HG02840 (cell line): ENCODE data around the gene WNK1.
A peak's percentile ranks its signal among the peaks of the same experiment; 100 is the strongest.

Experiments used
- ATAC-seq: cut with Tn5 transposase; IDR thresholded peaks from one replicate; pipeline ENCODE4 v1.9.1; 2021; ENCODE audit warnings: mild to moderate bottlenecking, moderate library complexity, moderate number of reproducible peaks; ENCODE audit not compliant: unreplicated experiment, low FRiP score

Gene WNK1

DNA sequence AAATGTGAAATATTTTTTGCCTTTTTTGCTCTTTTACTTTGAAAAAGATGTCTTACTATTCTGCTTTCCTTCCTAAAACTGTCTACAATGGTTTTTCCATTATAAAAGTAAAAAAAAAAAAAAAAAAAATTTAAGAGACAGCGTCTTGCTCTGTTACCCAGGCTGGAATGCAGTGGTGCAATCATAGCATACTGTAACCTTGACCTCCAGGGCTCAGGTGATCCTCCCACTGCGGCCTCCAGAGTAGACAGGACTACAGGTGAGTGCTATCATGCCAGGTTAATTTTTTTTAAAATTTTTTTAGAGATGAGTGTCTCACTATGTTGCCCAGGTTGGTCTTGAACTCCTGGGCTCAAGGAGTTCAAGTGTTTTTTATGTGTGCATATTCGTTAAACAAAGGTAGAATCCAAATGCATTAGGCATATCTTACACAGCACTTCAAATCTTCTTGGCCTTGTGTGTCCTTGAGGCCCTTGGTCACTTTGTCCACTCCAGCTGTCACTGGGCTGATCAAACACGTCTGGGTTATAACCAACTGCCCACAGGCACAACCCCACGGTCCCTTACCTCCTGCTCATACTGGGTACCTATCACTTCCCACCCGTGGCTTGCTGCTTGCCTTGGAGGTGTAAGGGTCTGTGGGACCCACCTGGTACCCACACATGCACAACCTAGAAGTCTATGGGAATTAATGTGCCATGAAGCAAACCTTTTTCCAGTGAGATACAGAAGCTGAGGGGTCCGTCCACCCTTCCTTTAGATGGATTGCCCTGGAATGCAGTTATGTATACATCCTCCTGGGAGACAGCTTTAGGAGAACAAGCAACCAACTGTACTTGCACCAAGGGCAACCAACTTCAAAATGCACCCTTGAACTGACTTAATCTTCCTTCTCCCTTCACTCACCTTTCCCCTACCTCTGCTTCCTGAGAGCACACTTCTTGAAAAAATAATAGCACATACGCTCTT lies 184.3 kb downstream of the WNK1 start:
- ATAC-seq: no peak

DNA sequence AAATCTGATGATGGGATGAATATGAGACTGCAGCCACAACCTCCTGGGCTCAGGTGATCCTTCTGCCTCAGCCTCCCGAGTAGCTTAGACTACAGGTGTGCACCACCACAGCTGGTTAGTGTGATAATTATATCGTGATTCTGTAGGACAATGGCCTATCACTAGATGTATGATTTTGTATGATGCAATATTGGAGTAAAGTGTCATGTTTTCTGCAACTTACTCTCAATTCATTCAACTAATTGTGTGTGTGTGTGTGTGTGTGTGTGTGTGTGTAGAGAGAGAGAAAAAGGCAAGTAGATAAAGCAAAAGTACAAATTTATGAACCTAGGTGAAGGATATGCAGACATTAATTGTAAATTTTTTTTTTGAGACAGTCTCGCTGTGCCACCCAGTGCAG lies 186.4 kb downstream of the WNK1 start:
- ATAC-seq: no peak

DNA sequence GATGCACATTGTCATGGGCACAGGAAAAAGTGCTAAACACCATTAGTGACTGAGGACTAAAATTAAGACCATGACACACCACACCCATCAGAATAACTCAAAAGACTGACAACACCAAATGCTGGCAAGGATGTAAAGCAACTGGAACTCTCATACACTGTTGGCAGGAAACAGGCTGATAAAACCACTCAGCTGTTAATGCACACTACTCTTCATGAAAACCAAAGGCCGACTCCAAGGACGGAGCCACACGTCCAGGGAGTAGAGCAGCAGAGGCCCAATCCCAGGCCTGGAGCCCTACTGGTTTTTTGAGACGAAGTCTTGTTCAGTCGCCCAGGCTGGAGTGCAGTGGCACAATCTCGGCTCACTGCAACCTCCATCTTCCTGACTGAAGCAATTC lies 190.7 kb downstream of the WNK1 start:
- no peak for ATAC-seq

DNA sequence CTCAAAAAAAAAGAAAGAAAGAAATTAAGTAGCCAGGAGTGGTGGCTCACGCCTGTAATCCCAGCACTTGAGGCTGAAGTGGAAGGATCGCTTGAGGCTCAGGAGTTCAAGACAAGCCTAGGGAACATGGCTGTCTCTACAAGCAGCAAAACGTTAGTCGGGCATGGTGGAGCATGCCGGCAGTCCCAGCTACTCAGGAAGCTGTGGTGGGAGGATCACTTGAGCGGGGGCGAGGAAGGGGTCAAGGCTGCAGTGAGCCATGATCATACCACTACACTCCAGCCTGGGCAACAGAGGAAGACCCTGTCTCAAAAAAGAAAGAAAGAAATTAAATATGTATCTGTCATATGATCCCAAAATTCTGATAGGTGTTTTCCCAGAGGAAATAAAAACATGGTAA lies 191.8 kb downstream of the WNK1 start:
- ATAC-seq: no peak

DNA sequence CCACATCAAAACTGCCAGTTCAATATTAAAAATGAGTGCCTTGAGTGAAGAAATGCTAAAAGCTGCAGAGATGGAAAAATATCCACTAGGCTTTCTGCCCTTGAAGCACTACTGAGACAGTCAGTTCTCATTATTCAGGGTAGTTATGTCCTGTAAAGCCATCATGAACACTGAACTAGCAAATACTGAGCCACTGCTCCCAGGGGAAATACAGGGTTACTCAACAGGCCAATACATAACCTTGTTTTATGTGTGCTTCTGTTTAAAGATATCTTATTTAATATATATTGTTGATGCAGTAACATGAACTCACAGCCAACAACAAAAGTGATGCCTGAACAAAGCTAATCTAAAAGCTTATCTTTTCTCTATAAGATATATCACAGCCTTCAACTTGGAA lies 193.8 kb downstream of the WNK1 start:
- no peak for ATAC-seq

DNA sequence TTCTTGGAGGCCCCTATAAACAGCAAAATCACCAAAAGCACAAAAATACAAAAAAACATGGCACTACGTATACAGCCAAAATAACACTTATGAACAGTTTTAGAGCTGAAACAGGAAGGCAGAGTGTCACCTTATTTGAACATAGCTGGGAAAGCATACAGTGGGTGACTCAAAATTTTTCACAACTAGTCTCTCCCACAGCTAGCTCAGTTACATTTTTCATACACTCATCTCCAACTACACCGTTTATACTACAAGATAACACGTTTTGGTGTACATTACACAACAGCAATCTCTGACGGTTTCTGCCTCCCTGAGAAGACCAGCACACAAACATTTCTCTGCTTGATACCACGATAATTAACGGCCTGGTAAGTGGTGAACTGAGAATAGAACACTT lies 194.3 kb downstream of the WNK1 start:
- no peak for ATAC-seq

DNA sequence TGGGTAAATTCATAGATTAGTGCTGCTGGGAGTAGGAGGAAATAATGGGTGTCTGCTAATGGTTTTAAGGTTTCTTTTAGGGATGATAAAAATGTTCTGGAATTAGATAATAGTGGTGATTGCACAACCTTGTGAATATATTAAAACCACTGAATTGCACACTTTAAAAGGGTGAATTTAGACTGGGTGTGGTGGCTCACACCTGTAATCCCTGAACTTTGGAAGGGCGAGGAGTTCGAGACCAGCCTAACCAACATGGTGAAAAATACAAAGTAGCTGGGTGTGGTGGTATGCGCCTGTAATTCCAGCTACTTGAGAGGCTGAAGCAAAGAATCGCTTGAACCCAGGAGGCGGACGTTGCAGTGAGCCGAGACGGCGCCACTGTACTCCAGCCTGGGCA lies 195.9 kb downstream of the WNK1 start:
- no peak for ATAC-seq

DNA sequence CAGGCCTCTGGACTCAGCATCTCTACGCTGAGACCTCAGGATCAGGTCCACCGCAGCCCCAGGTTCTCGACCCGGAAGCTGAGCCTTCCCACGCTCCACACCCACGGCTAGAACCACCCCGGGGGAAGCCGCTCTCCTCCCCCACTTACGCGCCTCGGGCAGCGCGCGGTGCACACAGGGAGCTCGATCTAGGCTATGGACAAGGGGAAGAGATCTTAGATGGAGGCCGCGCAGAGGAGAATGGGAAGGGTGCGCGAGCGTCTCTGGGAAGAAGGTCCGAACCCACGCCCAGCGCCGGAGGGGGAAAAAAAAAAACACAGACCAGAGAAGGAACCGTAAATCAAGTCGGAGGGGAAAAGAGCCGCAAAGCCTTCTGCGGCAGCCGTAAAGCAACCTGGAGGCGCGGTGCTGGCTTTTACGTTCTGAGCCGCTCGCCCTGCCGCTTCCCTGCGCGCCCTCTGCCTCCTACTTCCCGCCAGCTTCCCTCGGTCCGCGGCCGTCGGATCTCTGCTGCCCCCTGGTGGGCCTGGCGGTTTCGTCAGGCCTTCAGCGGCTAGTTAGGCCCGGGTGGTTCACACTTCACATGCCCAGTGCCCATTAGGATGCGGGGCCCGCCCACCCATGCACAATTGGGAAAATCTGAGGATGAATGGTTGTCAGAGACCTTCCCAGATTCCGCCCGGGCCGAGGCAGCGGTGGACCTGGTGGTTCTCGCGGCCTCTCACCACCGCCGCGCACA lies 197.2 kb downstream of the WNK1 start, which contains the start of gene RAD52:
Gene RAD52, minus strand, starts transcription at position 242 of the 739 bp plus-strand sequence. CDS start 16,636 bp downstream, outside the sequence.
- peak; percentile 88 for ATAC-seq

DNA sequence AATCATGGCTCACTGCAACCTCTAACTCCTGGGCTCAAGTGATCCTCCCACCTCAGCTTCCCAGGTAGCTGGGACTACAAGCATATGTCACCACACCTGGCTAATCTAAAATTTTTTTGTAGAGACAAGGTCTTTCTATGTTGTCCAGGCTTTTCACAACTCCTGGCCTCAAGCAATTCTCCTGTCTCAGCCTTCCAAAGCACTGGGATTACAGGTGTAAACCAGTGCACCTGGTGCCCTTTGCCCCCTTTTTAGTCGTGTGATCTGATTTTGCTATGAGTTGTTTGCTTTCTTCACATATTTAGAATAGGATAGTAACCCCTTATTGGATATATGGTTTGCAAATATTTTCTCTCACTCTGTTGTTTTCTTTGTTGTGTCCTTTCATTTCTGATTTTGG lies 198.8 kb downstream of the WNK1 start:
- no peak for ATAC-seq

DNA sequence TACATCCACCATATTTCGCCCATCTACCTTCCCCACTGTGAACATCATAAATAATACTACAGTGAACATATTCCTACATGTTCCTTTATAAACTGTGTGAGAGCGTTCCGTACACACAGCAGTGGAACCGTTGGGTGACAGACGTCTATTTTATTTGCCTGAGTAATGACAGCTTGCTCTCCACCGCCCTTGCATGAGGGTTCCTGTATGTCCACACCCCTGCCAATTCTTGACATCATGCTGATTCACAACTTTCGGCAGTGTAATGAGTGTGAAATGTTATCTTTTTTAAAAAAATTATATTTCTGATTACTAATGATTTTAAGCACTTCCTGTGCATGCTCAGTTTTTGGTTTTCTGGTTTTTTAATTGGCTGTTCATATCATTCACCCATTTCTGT lies 201.4 kb downstream of the WNK1 start:
- ATAC-seq: no peak

DNA sequence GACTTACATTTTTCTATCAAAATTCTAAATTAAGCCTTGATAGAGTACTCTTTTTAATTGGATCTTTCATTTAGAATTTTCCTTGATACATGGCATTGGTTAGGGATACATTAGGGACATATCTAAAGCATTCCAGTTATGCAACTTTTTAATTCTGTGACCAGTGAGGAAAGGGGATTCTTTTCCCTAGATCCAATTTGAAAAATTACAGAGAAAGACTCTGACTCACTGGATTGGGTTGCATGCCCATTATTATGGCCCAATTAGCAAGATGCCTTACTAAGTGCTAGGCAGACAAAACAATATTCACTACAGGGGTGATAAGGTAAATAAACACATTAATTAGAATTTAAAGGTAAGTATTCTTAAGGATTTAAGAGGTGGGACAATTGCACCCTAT lies 202.4 kb downstream of the WNK1 start:
- no peak for ATAC-seq

DNA sequence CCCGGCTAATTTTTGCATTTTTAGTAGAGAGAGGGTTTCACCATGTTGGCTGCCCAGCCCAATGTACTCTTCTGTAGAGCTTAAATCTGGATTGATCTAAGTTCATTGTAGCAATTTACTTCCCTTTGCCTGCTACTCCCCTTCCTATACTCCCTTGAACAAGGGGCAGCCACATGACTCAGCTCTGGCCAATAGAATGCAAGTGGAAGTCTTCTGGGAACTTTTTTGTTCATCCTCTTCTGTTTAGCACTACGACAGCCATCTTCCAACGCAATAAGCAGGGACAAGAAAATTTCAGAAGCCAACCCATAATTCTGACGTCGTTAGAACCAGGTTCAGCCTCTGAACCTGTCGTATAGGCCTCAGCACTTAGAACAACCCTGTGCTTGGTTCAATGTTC lies 203.6 kb downstream of the WNK1 start:
- no peak for ATAC-seq

DNA sequence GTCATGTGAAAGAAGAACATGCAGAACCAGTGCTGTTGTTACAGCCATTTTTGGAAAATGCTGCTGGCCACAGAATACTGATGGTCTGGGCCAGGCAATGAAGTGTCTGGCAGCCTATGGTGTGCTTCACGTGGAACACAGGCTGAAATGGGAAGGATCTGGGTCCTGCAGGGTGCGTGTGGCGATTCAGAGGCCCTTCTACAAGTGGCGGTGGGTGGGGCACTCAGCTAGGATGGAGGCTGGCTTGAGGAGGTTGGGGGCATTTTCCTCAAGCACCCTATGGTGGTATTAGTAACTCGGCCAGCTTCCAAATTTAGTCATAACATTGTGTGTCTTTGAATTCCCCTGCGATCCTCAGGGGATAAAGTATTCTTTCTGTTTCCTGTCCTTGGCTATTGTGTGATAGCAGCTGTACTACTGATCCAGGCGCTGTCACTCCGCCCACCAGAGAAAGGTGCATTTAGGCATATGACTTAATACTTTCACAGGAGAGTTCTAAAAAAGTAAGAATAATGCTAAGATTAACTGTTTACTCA lies 206.3 kb downstream of the WNK1 start:
- ATAC-seq: no peak
